Testis (tissue), 2 donors: Measurements from ENCODE around the gene CA7.

ENCODE experiments used
- CTCF ChIP-seq, 3 experiments: fragments of 450-650 bp in 2 of 3; fragments of 200-600 bp in 1 of 3; sonication (generic) in 1 of 3; IDR thresholded peaks; one replicate each; pipeline ENCODE4 v1.5.1; 2016 to 2019; ENCODE audit warnings: antibody characterized with exemption in 3 of 3, mild to moderate bottlenecking in 2 of 3, moderate library complexity in 1 of 3
- POLR2A ChIP-seq: fragments of 450-650 bp; IDR thresholded peaks from one replicate; pipeline ENCODE4 v1.6.1; 2017; ENCODE audit warnings: antibody characterized with exemption, mild to moderate bottlenecking, moderate library complexity

- TF ChIP-seq CTCF (IDR thresholded peaks at IDR 0.05) (no peak), POLR2A (no peak)
These were observed 46.1 kb upstream of the CA7 start for GRCh38 chr16:66798161-66798560.
